NT2/D1 (cell line): Measurements from ENCODE around the gene SSBP2.

Experiments
- SUZ12 ChIP-seq: IDR thresholded peaks from 2 replicates; pipeline ENCODE4 v1.6.1; 2011; ENCODE audit not compliant: insufficient read length, insufficient read depth; ENCODE audit errors: extremely low read depth
- ZNF274 ChIP-seq: IDR thresholded peaks from 2 replicates; pipeline ENCODE4 v1.6.1; 2011; ENCODE audit warnings: mild to moderate bottlenecking, low read depth, low read length

GRCh38 chr5:81383867-81384266 is 367.0 kb downstream of the SSBP2 start:
- TF ChIP-seq ZNF274, result no peak
- TF ChIP-seq SUZ12, result no peak
